Prostate gland (tissue), 2 donors: Measurements from ENCODE around the gene HNRNPA3.
"Not testable (repeated sequence)": the region's sequence is repeated elsewhere in the genome, so short reads cannot be mapped to it uniquely, and the experiment has no call there.

Source experiments
- POLR2A ChIP-seq: fragments of 450-650 bp; IDR thresholded peaks from one replicate; pipeline ENCODE4 v1.6.1; 2016; ENCODE audit warnings: antibody characterized with exemption, mild to moderate bottlenecking
- POLR2AphosphoS5 ChIP-seq: sonication (generic); formaldehyde crosslinking; IDR thresholded peaks from one replicate; pipeline ENCODE4 v1.6.1; 2017; ENCODE audit warnings: antibody characterized with exemption
- TF ChIP-seq, protein P1 (sequence below), 4 experiments: fragments of 200-600 bp in 2 of 4; fragments of 450-650 bp in 2 of 4; sonication (generic) in 2 of 4; IDR thresholded peaks; 1 replicate in 3 of 4; 2 replicates in 1 of 4; pipeline ENCODE4 v1.5.1; 2016 to 2019; ENCODE audit warnings: antibody characterized with exemption in 4 of 4, mild to moderate bottlenecking in 2 of 4, moderate library complexity in 2 of 4

DNA sequence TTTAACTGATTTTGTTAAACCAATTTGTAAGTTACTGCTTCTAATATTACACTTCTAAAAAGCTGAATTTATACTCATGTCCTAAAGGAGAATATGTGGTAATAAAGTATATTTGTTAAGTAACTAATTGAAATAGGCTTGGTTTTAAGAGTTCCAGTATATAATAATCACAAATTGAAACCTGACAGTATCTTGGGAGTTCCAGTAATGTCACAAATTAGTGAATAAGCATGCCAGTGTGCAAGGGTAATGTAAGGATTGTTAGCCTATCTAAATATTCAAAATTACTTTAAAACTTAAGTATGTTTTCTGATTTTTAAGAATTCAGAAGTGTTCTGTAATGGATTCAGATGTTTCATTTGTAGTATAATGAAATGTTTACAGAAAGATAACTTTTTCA is 10.8 kb downstream of the HNRNPA3 start:
- TF ChIP-seq POLR2A, POLR2AphosphoS5: not testable (repeated sequence)
- TF ChIP-seq, protein P1, sequence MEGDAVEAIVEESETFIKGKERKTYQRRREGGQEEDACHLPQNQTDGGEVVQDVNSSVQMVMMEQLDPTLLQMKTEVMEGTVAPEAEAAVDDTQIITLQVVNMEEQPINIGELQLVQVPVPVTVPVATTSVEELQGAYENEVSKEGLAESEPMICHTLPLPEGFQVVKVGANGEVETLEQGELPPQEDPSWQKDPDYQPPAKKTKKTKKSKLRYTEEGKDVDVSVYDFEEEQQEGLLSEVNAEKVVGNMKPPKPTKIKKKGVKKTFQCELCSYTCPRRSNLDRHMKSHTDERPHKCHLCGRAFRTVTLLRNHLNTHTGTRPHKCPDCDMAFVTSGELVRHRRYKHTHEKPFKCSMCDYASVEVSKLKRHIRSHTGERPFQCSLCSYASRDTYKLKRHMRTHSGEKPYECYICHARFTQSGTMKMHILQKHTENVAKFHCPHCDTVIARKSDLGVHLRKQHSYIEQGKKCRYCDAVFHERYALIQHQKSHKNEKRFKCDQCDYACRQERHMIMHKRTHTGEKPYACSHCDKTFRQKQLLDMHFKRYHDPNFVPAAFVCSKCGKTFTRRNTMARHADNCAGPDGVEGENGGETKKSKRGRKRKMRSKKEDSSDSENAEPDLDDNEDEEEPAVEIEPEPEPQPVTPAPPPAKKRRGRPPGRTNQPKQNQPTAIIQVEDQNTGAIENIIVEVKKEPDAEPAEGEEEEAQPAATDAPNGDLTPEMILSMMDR (IDR thresholded peaks at IDR 0.05), result not testable (repeated sequence)
